Stimulated activated effector memory CD8-positive, alpha-beta T cell treated with anti-CD3 and anti-CD28 coated beads, Interleukin-12 subunit alpha, Interleukin-12 subunit beta, amount 100 ng/mL, for 72 hours (primary cell): ENCODE results near the gene PBX3.
A peak's percentile ranks its signal among the peaks of the same experiment; 100 is the strongest.

Experiments
- ATAC-seq: fragments of 150-1000 bp; cut with Tn5 transposase; 2 replicates; pipeline ENCODE4 v1.10.0; 2021
- DNase-seq, 2 donors: peaks; one replicate each; pipeline ENCODE4 v3.0.0; 2021 to 2022; ENCODE audit warnings: low spot score in 2 of 2
- H3K27ac Mint-ChIP-seq: one replicate; pipeline ENCODE4 v1.8.0; 2022; ENCODE audit warnings: mild to moderate bottlenecking, mixed read lengths
- H3K36me3 Mint-ChIP-seq: one replicate; pipeline ENCODE4 v1.8.0; 2022; ENCODE audit warnings: mild to moderate bottlenecking, mixed read lengths
- H3K4me1 Mint-ChIP-seq: one replicate; pipeline ENCODE4 v1.8.0; 2022; ENCODE audit warnings: mixed read lengths
- H3K4me3 Mint-ChIP-seq: one replicate; pipeline ENCODE4 v1.8.0; 2022; ENCODE audit warnings: mild to moderate bottlenecking, mixed read lengths
- H3K9me3 Mint-ChIP-seq: one replicate; pipeline ENCODE4 v1.8.0; 2022; ENCODE audit warnings: mixed read lengths

Gene PBX3

DNA sequence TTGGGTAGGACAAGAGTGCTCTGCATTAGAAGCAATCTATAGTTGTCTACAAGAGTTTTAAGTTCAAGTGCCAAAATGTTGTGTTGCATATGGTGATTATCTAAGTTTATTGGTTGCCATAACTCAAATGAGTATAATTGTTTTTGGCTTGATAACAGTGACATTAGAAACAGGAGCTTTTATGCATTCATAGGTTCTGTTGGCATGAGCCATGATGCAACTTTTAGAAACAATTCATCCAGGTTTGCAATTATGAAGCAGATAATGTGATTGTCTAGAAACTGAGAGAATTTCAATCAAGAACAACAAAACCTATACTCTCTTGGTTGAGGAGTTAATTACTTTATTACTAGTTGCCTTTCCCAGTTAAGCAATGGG, 137.0 kb downstream of the PBX3 start:
- no peak overlapping the region for H3K27ac Mint-ChIP-seq
- DNase-seq, result no peak
- H3K4me3 Mint-ChIP-seq, result no peak overlapping the region
- H3K4me1 Mint-ChIP-seq, result peaks cover 3% of the 10 kb centered on the region
- no peak for ATAC-seq
- no peaks in the 10 kb centered on the region for H3K9me3 Mint-ChIP-seq
- H3K36me3 Mint-ChIP-seq, result no peaks in the 10 kb centered on the region

DNA sequence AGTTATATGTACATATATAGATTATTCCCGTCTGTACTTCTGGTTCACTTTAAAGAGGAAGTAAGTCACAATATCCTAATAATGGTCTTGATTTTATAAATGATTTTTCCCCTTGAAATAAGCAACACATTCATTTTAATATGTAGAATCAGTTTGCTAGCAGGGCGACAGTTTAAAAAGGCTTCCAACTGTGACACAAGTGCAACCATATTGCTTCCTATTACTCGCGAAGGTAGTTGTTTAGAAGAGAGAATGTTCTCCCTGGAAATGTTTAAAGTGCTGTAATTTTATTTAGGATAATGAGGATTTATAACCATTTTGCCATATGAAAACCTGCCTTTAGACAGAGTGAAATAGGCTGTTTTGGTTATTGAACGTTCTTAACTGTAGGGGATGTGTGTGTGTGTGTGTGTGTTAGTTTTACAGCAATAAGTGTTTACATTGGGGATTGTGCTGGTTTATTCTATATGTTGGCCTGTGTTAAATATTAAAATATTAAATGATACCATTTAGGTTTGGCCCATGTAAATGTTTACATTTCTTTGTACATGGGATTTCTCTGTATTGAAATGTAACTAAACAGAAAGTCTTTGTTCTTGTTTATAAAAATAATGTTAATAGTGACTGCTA, 138.3 kb downstream of the PBX3 start:
- DNase-seq (no peak), ATAC-seq (no peak)
- H3K36me3 Mint-ChIP-seq, result no peaks in the 10 kb centered on the region
- H3K4me3 Mint-ChIP-seq, result no peak overlapping the region
- H3K27ac Mint-ChIP-seq, result no peak overlapping the region
- no peaks in the 10 kb centered on the region for H3K9me3 Mint-ChIP-seq
- H3K4me1 Mint-ChIP-seq, result peaks cover 5% of the 10 kb centered on the region

DNA sequence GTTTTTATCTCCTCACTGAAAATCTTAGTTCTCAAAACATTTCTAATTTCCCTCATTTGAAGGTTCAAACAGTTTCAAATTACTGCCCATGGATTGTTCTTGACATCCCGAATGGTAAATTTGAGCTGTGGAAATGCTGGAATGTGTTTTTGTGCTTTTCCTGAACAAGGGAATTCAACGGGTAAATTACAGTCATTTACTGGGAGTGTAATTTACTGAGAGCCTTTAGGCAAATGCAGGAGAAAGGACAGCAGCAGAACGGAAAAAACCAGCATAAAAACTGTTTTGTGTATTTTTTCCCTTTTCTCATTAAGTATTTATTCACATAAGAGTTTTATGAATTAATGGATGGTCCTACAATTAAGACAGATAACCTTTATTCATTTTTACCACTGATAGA, 139.2 kb downstream of the PBX3 start:
- H3K9me3 Mint-ChIP-seq, result no peaks in the 10 kb centered on the region
- no peak for DNase-seq
- ATAC-seq, result no peak
- H3K4me1 Mint-ChIP-seq, result peaks cover 5% of the 10 kb centered on the region
- H3K27ac Mint-ChIP-seq, result no peak overlapping the region
- no peaks in the 10 kb centered on the region for H3K36me3 Mint-ChIP-seq
- no peak overlapping the region for H3K4me3 Mint-ChIP-seq

DNA sequence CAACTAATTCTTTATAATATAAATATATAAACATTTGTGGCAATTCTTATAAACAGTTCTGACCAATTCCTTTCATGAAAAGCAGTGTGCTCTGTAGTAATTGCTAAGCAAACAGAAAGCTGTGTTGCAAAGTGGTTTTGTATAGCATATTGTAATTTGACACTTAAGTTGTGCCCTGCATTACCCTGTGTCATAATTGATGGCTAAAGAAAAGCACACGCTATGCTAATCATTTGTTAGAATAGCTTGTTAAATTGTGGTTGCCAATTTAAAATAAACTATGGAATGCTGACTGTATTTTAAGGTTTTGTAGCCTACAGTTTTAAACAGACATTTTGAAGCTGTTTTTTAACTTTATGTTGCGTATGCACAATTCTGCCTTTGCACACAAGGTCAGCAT, 140.0 kb downstream of the PBX3 start:
- H3K4me3 Mint-ChIP-seq, result no peak overlapping the region
- ATAC-seq, result no peak

DNA sequence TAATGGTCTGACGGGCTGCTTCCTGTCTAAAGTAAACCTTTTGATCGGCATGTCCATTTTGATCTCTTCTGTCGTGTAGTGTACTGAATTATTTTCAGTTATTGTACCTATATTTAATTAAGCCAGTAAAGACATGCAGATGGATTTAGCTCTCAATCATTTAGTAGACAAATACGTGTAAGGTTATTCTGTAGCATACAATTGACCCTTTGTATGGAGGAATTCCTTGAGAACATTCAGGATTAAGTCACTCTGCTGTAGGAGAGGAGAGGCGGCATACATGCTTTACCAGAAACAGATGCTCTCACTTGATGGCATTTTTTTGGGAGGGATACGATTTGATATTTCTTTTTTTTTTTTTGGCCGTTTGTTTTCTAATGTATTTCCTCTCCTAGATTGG, 141.0 kb downstream of the PBX3 start:
- DNase-seq (no peak), ATAC-seq (no peak)
- Mint-ChIP-seq H3K36me3 (no peaks in the 10 kb centered on the region), H3K4me1 (peaks cover 5% of the 10 kb centered on the region), H3K9me3 (no peaks in the 10 kb centered on the region), H3K4me3 (no peak overlapping the region), H3K27ac (no peak overlapping the region)

More for the DNA sequence above, 140.0 kb downstream of the PBX3 start:
- H3K9me3 Mint-ChIP-seq, result no peaks in the 10 kb centered on the region
- peaks cover 5% of the 10 kb centered on the region for H3K4me1 Mint-ChIP-seq
- DNase-seq, result no peak
- H3K27ac Mint-ChIP-seq, result no peak overlapping the region
- no peaks in the 10 kb centered on the region for H3K36me3 Mint-ChIP-seq

DNA sequence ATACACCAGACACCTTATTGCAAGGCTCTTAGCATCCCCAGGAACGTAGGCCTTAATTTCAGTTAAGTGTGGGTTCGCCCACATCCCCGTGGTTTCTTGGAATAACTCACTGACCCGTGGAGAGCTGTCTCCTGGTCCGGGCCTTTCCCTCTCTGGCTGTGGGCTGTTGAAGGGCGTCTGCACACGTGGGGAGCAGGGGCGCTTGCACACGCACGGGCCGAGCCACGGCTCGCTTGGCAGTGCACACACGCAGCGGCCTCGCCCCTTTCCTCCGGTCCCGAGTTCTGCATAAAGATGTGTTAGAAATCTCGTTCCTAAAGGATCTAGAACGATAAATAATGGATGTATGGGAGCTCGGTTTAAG, 141.9 kb downstream of the PBX3 start:
- Mint-ChIP-seq H3K9me3 (no peaks in the 10 kb centered on the region), H3K4me3 (peak overlapping the region; percentile 56), H3K36me3 (no peaks in the 10 kb centered on the region), H3K4me1 (peaks cover 5% of the 10 kb centered on the region), H3K27ac (no peak overlapping the region)
- peak; percentile 34 for ATAC-seq
- DNase-seq, result no peak

DNA sequence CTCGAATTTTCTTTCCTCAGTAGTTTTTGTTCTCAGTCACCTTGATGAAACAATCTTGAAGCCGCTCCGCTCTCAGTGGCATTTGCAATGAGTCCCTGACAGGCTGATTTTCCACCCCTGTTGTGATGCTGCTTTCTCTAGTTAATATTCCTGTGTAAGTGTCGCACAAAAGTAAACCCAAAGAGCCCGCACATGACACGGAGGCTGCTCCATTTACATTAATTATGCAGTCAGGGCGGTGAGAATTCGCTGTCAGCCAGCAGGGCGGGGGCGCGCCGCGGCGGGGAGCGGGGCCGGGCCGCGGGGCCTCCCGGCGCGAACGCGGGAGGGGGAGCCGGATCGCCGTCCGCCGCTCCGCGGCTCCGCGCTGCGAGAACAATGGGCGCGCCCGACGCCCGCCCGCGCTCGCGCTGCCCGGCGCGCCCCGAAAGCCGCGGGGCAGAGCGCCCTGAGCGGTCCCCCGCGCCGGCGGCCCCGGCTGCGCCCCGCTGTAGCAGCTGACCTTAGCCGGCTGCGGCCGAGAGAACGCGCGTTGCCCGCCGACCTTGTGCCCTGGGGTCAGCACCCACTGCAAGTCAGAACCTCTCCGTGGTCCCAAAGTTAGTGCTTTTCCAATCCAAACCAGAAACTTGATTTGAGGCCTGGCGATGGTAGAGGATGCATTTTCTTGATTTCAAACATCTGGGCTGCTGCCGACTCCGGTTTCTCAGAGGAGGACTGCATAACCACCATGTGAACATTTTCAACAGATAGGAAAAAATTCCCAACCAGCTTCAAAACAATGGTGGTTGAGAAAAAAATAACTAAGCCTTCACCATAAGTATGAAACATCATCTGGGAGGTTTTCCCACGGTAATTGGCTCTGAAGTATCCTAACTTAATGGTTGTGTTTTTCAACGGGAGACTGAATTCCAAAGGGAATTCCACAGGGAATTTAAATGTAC, 142.6 kb downstream of the PBX3 start:
- no peak overlapping the region for H3K27ac Mint-ChIP-seq
- peaks cover 5% of the 10 kb centered on the region for H3K4me1 Mint-ChIP-seq
- H3K36me3 Mint-ChIP-seq, result no peaks in the 10 kb centered on the region
- peak overlapping the region; percentile 56 for H3K4me3 Mint-ChIP-seq
- no peaks in the 10 kb centered on the region for H3K9me3 Mint-ChIP-seq
- ATAC-seq, result peak; percentile 75
- peak; percentile 8 to 49 for DNase-seq

DNA sequence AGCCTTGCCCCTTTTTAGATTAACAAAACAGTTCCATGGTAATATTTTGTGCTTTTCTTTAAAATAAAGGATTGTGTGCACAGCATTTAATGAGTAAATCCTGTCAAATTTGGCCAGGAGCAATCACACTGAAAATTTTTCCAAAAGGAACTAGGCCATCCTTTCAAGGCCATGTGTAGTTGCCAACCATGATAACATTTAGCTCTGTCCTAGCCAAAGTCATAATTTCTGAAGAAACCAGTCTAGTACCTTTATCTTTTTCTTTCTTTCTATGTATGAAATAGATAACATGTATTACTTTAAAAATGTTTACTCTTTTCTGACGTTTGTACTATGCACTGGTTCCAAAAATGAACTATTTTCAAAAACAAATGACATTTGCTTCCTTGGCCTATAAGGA, 143.7 kb downstream of the PBX3 start:
- H3K9me3 Mint-ChIP-seq, result no peaks in the 10 kb centered on the region
- ATAC-seq (no peak), DNase-seq (no peak)
- H3K36me3 Mint-ChIP-seq, result no peaks in the 10 kb centered on the region
- H3K4me1 Mint-ChIP-seq, result peaks cover 5% of the 10 kb centered on the region
- H3K4me3 Mint-ChIP-seq, result no peak overlapping the region
- no peak overlapping the region for H3K27ac Mint-ChIP-seq

DNA sequence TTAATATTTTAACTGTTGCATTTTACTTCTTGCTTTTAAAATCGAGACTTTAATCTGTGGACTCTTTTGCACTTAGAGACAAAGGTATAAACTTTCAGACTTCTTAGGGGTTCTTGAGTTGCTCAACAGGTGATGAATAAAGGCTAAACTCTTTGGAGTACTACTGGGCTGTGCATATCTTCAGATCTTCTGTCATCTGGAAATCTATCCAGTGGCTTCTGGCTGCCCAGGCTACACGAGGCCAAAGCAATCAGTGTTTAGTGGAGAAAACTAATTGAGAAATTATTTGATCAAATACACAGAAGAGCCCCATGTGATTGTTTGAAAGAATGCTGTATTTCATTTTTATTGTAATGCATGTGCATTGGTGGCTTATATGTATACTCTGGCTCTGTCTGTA, 146.1 kb downstream of the PBX3 start:
- Mint-ChIP-seq H3K36me3 (no peaks in the 10 kb centered on the region), H3K27ac (no peak overlapping the region), H3K4me1 (peaks cover 5% of the 10 kb centered on the region), H3K9me3 (no peaks in the 10 kb centered on the region), H3K4me3 (no peak overlapping the region)
- DNase-seq (no peak), ATAC-seq (no peak)

DNA sequence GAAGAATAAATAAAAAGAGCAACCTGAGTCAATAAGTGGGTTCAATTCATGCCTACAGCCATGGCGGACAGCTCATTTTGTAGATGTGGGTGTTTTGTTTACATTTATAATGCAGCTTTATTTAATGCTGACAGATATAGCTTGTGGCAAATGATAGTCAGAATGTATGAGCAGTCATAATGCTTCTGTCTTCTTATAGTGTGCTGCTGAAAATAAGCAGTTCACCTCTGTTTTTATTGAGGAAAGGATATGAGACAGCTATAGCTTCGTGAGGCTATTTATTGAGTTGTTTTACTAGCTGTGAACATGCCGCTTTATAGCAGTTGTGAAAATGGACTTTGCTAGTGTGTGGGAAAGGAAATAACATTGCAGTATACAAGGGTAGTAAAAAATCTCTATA, 147.4 kb downstream of the PBX3 start:
- Mint-ChIP-seq H3K4me1 (no peaks in the 10 kb centered on the region), H3K4me3 (no peak overlapping the region), H3K27ac (no peak overlapping the region), H3K36me3 (no peaks in the 10 kb centered on the region), H3K9me3 (no peaks in the 10 kb centered on the region)
- DNase-seq (no peak), ATAC-seq (no peak)

DNA sequence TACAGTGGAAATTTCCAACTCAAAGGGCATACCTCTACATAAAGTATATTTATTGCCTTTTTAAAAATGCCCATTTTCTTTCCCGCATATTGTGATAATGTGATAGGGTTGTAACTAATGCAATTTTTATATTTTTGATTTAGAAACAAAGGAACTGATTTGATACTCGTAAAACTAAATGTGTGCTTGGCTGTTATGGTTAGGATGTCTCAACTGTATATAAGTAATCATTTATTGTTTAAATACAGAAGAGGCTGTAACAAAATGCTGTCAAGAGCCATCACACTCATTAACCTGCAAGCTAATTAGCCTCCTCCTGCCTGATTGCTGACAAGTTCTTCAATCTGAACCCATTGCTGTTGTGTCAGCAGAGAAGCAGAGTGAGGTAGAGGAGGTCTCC, 149.2 kb downstream of the PBX3 start:
- no peak for DNase-seq
- Mint-ChIP-seq H3K9me3 (no peaks in the 10 kb centered on the region), H3K4me3 (no peak overlapping the region), H3K36me3 (no peaks in the 10 kb centered on the region), H3K4me1 (no peaks in the 10 kb centered on the region), H3K27ac (no peak overlapping the region)
- no peak for ATAC-seq

DNA sequence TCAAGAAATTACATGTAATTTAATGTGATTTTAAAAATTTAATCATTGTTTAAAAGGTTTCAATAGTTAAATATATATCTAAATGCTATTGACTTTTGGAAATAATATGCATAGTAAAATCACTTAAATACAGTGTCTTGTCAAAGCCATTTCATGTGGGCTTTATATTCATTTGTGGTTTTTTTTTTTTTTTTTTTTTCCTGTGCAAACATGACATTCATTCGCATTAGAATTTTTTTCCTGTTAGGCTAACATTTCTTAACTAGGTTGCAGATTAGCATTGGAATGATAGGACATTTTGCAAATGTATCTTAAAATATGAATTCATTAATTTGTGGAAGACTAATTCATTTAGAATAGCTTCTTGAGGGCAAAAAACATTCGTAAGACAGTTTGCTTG, 149.8 kb downstream of the PBX3 start:
- ATAC-seq (no peak), DNase-seq (no peak)
- Mint-ChIP-seq H3K4me3 (no peak overlapping the region), H3K9me3 (no peaks in the 10 kb centered on the region), H3K4me1 (no peaks in the 10 kb centered on the region), H3K27ac (no peak overlapping the region), H3K36me3 (no peaks in the 10 kb centered on the region)

DNA sequence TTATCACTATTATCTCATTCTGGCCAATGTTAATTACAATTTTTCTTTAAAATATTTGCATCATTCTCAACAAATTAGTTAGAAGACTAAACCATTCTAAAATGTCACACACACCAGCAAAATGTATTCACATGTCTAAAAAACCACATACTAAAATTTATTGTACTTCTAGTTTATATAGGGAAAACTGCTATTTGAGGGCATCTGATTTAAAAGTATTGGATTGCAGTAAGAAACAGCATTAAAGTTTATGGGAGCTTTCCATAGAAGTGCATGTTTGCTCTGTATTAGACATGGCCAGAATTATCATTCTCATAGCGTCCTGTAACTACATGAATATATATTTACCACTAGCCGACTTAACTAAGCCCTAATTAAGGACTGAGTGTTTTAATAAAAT, 150.3 kb downstream of the PBX3 start:
- no peak for DNase-seq
- no peaks in the 10 kb centered on the region for H3K9me3 Mint-ChIP-seq
- H3K4me3 Mint-ChIP-seq, result no peak overlapping the region
- H3K27ac Mint-ChIP-seq, result no peak overlapping the region
- ATAC-seq, result no peak
- no peaks in the 10 kb centered on the region for H3K36me3 Mint-ChIP-seq
- H3K4me1 Mint-ChIP-seq, result no peaks in the 10 kb centered on the region

DNA sequence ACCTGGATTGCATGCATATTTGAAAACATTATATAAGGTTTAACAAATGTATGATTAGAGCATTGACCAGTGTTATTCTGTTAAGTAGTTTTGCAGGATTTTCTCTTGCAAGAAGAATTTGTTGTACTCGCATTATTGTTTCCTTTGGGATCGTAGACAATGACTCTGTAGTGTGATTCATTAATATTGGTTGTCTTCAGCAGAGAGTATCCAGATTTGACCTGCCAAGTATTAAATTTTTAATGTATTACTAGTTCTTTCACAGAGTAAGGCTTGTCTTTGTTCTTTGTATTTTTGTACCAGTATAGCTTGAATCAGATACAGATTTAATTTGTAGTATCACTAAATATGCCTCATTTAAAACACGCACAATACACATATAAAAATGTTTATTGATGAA, 155.0 kb downstream of the PBX3 start:
- Mint-ChIP-seq H3K27ac (no peak overlapping the region), H3K9me3 (no peaks in the 10 kb centered on the region), H3K4me1 (no peaks in the 10 kb centered on the region), H3K4me3 (no peak overlapping the region), H3K36me3 (no peaks in the 10 kb centered on the region)
- DNase-seq, result no peak
- ATAC-seq, result no peak

DNA sequence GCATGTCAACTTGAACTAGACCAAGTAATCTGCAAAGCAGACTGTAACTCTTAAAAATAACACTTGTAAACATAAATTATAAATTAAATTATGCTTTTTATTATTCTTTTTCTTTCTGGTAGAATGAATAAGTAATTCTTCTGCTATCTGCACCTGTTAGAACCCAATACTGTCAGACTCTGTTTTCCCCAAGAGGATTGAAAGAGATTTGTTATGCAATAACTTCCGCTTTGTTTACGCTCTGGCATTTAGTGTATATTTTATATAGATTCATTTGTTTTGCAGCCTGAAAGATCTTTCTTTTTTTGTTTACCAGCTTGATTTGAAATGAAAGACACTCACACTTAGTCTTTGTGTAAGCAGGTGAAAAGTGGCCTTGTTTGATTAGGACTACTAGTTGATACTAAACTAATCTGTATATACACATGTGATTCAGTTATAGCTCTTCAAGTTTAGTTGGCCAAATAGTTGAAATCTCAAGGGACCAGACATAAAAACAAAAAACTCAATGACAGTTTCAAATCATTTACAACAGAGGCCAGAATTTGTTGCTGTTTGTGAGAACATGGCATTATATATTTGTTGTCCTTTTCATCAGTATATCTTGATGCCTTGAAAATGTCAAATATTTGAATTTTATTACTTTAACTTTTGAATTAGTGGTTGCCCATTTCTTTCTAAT, 155.8 kb downstream of the PBX3 start:
- no peak for DNase-seq
- Mint-ChIP-seq H3K9me3 (no peaks in the 10 kb centered on the region), H3K27ac (no peak overlapping the region), H3K4me3 (no peak overlapping the region), H3K36me3 (no peaks in the 10 kb centered on the region), H3K4me1 (no peaks in the 10 kb centered on the region)
- ATAC-seq, result no peak
